NCI-H69 (cell line): ENCODE results near the gene SPDYC.
"Not testable (repeated sequence)": the region's sequence is repeated elsewhere in the genome, so short reads cannot be mapped to it uniquely, and the experiment has no call there.

Experiments
- DNase-seq: peaks from one replicate; lab custom pipeline; 2025; lab: John Stamatoyannopoulos, UW

SPDYC gene

GRCh38 chr11:65134240-65134951 lies 35.6 kb upstream of the SPDYC start, which contains the start of gene SYVN1:
SYVN1 (minus strand) TSS chr11:65134519; CDS start chr11:65133601, 918 bp downstream.
- DNase-seq = peak; percentile 96

DNA sequence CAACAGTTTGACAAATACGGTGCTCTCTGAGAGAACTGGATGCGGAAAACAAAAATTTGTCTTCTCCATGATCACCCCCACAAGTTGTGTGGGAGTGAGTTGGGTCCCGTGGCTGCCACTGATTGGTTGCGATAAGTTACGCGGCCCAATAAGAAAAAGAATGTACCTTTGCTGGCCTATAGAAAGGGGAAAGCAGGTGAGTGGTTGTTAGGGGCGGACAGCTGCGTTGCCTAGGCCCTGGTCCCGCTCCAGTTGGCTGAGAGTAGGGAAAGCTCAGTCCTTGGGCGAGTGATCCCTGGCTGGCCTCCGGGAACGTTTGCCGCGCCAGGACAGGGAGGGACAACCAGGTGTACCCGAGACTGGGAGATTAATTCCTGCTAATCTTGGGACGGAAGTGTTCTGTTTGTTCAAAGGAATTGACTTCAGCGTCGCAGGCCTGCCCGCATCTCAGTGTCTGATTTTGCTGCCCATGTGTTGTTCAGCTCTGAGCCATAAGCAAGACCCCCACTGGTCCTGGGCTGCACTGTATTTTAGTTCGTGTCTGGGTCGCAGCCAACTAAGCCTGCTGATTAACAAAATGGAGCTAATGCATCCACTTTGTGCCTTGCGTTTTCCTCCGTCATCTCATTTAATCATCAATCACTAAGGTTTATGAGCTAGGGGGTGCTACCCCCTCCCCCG lies 34.9 kb upstream of the SPDYC start:
- DNase-seq = peak; percentile 99

DNA sequence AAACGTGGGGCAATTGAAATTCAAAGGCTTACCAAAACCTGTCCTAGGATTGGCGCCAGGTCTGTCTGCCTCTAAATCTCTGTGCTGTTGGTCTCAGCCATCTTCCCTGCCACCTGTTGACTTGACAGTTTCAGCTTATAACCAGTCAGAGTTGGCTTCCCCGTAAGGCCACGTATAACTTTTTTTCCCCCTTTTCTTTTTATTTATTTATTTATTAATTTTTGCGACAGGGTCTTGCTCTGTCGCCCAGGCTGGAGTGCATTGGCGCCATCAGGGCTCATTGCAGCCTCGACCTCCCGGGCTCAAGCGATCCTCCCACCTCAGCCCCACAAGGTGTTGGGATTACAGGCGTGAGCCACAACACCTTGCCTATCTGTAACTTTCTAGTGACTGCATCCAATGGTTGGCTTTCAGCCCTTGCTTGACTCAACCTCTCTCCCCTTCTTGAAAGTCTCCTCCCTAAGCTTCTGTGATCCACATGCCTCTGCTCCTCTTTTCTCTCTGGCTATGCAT lies 34.3 kb upstream of the SPDYC start:
- DNase-seq = peak; percentile 51

DNA sequence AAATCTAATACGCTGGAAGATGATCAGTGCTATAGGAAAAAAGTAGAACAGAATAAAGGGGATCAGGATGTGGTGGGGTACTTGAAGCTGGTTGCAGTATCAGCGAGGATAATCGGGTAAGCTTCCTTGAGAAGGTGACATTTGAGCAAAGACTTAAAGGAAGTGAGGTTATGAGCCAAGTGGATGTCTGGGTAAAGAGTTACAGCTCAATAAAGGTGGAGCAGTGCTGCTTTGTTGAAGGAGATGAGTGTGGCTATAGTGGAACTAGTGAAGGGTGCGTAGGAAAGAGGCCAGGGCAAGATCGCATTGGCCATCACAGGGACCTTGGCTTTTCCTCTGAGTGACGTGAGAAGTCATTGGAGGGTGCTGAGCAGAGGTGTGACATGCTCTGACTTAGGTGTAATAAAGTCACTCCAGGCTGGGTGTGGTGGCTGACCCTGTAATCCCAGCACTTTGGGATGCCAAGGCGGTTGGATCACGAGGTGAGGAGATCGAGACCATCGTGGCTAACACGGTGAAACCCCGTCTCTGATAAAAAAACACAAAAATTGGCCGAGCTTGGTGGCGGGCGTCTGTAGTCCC lies 33.4 kb upstream of the SPDYC start:
- DNase-seq = no peak

- no peak for DNase-seq
Measured at GRCh38 chr11:65141896-65142494, 28.0 kb upstream of the SPDYC start.

DNA sequence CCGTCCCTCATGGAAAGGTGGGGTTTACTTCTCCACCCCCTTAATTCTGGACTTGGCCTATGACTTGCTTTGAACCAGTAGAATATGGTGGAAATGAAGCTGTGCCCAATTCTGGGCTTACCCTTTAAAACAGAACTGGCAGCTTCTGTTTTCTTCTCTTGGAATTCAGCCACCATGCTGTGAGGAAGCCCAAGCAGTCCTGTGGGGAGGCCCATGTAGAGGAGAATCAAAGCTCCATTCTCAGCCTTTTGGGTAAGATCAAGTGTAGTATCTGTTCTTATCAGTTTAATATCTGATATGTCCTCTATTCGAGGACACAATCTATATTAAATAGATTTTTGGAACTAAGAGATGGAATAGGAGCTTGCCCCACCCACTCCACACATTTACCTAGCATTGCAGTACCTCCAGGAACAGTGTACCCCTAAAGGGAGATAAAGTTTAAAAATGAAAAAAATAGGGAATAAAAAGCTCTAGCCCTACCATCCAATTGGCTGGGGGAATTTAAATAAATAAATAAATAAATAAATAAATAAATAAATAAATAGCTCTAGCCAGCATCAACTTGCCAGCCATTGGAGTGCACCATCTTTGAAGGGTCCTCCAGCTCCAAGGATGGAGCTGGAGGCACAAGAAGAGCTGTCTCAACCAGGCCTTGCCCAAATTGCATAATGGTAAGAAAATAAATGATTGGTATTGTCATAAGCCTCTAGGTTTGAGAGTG lies 22.5 kb upstream of the SPDYC start:
- DNase-seq = no peak

- no peak for DNase-seq
Measured at GRCh38 chr11:65148657-65149056, 21.4 kb upstream of the SPDYC start.

- DNase-seq = not testable (repeated sequence)
Measured at GRCh38 chr11:65150131-65150508, 19.9 kb upstream of the SPDYC start.

GRCh38 chr11:65150509-65151299 lies 19.3 kb upstream of the SPDYC start:
- DNase-seq = peak; percentile 91

GRCh38 chr11:65151331-65151899 lies 18.6 kb upstream of the SPDYC start:
- DNase-seq = no peak

DNA sequence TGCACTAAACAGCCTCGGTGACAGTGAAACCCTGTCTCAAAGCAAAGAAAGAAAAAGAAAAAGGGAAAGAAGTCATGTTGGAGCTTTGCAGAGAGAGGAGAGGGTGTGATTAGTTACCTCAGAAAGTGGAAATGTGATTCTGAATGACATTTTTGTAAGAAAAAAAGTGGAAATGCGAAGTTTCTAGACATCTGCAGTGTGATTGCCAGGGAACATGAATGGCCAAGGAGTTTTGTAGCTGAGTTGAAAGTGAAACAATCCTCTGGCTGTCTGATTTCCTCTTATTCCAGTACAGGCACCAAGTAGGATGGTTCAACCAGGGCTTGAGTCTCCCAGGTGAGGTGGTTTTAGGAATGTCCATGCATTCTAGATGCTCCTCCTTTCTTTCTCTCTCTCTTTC lies 17.9 kb upstream of the SPDYC start:
- no peak for DNase-seq

GRCh38 chr11:65156256-65156655 lies 13.8 kb upstream of the SPDYC start:
- DNase-seq = no peak

DNA sequence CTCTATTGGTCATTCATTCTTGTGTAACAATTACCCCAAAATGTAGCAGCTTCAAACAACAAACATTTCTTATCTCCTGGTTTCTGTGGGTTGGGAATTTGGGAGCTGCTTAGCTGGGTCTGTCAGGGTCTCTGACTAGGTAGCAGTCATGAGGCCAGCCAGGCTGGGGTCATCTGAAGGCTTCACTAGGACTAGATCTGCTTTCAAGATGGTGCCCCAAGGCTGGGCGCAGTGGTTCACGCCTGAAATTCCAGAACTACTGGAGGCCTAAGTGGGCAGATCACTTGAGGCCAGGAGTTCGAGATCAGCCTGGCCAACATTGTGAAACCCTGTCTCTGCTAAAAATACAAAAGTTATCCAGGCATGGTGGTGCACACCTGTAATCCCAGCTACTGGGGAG lies 13.1 kb upstream of the SPDYC start:
- no peak for DNase-seq

DNA sequence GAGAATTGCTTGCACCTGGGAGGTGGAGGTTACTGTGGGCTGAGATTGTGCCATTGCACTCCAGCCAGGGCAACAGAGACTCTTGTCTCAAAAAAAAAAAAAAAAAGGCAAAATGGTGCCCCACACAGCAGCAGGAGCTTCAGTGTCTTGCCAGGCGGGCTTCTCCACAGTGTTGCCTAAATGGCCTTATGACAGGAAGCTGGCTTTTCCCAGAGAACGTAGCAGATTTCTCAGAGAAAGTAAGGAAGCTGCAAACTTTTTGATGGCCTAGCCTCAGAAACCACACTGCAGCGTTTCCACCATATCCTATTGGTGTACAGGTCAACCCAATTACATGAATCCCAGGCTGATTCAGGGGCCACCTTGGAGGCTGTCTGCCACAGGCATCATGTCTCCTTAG lies 12.7 kb upstream of the SPDYC start:
- no peak for DNase-seq

GRCh38 chr11:65159012-65159411 lies 11.0 kb upstream of the SPDYC start:
- DNase-seq = no peak

- no peak for DNase-seq
Measured at GRCh38 chr11:65160643-65161042, 9.4 kb upstream of the SPDYC start.

- DNase-seq = no peak
Measured at GRCh38 chr11:65163684-65164083, 6.3 kb upstream of the SPDYC start.

DNA sequence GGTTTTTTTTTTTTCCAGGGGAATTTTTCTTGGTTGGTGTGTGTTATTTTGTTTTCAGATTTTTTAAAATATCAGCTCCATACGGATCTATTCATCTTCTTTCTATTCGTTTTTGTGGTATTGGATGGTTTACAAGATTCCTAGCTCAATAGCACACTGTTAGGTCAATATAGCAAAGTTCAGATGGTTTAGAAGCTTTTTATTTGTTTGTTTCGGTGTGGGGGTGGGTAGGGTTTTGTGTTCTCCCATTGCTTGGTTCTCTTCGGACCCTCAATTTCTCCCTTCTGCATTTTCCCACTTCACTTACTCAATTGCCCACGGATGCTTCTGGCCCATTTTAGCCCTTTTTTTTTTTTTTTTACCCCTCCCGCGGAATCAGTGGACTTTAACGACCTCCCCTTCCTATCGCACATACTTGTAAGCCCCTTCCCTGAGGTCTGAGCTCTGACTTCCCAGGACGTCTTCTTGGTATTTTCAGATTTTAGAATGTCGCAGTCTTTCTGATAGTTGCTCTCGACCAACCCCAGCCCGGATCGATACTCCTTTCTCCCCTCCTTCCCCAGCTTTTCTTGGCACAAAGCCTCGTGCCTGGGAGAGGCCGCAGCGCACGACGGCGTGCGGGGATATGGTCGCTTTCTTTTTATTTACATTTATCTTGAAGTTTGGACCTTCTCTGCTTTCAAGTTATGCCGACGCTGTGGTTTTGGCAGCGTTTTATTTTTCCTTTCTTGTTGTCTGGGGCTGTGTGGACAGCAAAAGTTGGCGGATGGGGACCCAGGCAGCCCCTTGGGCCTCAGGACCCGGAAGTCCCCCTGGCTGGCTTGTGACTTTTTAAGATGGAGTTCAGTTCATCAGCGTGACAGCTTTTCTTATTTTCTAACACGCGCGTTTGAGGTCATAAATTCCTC lies 4.4 kb upstream of the SPDYC start:
- DNase-seq = no peak

- DNase-seq = no peak
Measured at GRCh38 chr11:65166893-65167292, 3.1 kb upstream of the SPDYC start.

DNA sequence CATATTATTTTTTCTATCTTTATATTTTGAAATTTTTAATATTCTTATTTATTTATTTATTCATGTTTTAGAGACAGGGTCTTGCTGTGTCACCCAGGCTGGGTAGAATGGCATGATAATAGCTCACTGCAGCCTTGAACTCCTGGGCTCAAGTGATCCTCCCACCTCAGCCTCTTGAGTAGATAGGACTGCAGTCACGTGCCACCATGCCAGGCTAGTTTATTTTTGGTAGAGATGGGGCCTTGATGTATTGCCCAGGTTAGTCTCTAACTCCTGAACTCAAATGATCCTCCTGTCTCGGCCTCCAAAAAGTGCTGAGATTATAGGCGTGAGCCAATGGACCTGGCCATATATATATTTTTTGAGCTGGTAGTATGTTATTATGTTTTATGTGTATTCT lies 2.4 kb upstream of the SPDYC start:
- DNase-seq = no peak
